HCT116 (cell line): ENCODE results near the gene SLC5A10. TPM values are rescaled to one million over a fixed set of nuclear protein-coding genes. Genes with fewer than 3 reads are reported as not detected.

ENCODE experiments used
- ATAC-seq: fragments of 200-7000 bp; cut with Tn5 transposase; 2 replicates; pipeline ENCODE4 v1.9.1; 2020; ENCODE audit warnings: mild to moderate bottlenecking, moderate library complexity
- BruUV-seq: library from RNA; stranded (reverse); fragments of 400-500 nt; replicated peaks from 2 replicates; lab custom pipeline; 2021; lab: Mats Ljungman, UMichigan
- CTCF ChIA-PET: fragments of 300-600 bp; sonication (Branson Sonifier 250); formaldehyde crosslinking; loops from one replicate; lab custom pipeline; 2021; ENCODE audit warnings: antibody characterized with exemption; lab: Charles Lee
- POLR2A ChIA-PET: fragments of 300-600, 350-600 bp; sonication (Branson Sonifier 250); formaldehyde crosslinking; loops from one replicate; lab custom pipeline; 2021; ENCODE audit warnings: antibody characterized with exemption; lab: Charles Lee
- RAD21 ChIA-PET, 2 experiments: fragments of 300-600 bp; sonication (Branson Sonifier 250); formaldehyde crosslinking; loops; one replicate each; lab custom pipeline; 2023; ENCODE audit warnings: low total read pairs in 2 of 2; ENCODE audit not compliant: uncharacterized antibody in 2 of 2, unreplicated experiment in 2 of 2, low non-redundant PET in 1 of 2; lab: Charles Lee
- DNase-seq: peaks from one replicate; pipeline ENCODE4 v3.0.0-alpha.2; 2010; ENCODE audit warnings: low read depth, low spot score
- H2AFZ ChIP-seq: fragments of 200-600 bp; shearing (Covaris generic), sonication (generic); 2 replicates; pipeline ENCODE4 v1.6.1; 2017; ENCODE audit warnings: low read depth, mixed run types, mixed read lengths, antibody characterized with exemption, low read length; ENCODE audit not compliant: poor library complexity, severe bottlenecking
- H3K27ac ChIP-seq: 2 replicates; pipeline ENCODE4 v1.5.1; 2012; ENCODE audit warnings: low read depth, low read length
- H3K27me3 ChIP-seq: fragments of 200-600 bp; sonication (generic); 2 replicates; pipeline ENCODE4 v1.6.1; 2016; ENCODE audit warnings: mixed run types, low read length, mixed read lengths; ENCODE audit not compliant: insufficient read depth
- H3K36me3 ChIP-seq, 2 experiments: fragments of 200-500 bp in 1 of 2; fragments of 200-600 bp in 1 of 2; sonication (Bioruptor generic) in 1 of 2; sonication (generic) in 1 of 2; 2 replicates each; pipeline versions ENCODE4 v1.5.1 to v1.6.1; 2014 to 2016; ENCODE audit warnings: low read length in 2 of 2, inconsistent platforms in 1 of 2, mixed read lengths in 1 of 2, mixed run types in 1 of 2; ENCODE audit not compliant: insufficient read depth in 2 of 2, control insufficient read depth in 1 of 2
- H3K4me1 ChIP-seq, 2 experiments: fragments of 200-600 bp in 1 of 2; sonication (generic) in 1 of 2; 2 replicates each; pipeline versions ENCODE4 v1.5.1 to v1.6.1; 2012 to 2017; ENCODE audit warnings: low read length in 2 of 2, inconsistent platforms in 1 of 2, mild to moderate bottlenecking in 1 of 2, mixed read lengths in 1 of 2, mixed run types in 1 of 2, moderate library complexity in 1 of 2; ENCODE audit not compliant: insufficient read depth in 2 of 2, control insufficient read depth in 1 of 2
- H3K4me2 ChIP-seq: fragments of 200-600 bp; sonication (generic); 2 replicates; pipeline ENCODE4 v1.6.1; 2017; ENCODE audit warnings: mixed run types, low read length, mixed read lengths
- H3K4me3 ChIP-seq, 2 experiments: fragments of 200-600 bp in 1 of 2; sonication (generic) in 1 of 2; replicated peaks in 1 of 2; 2 replicates each; pipeline ENCODE4 v1.5.1; 2011 to 2016; ENCODE audit warnings: low read length in 2 of 2, control low read depth in 1 of 2, low read depth in 1 of 2, mild to moderate bottlenecking in 1 of 2, mixed read lengths in 1 of 2, mixed run types in 1 of 2
- H3K79me2 ChIP-seq: fragments of 200-600 bp; sonication (generic); 2 replicates; pipeline ENCODE4 v1.6.1; 2017; ENCODE audit warnings: mild to moderate bottlenecking, mixed run types, low read length, moderate library complexity, mixed read lengths; ENCODE audit not compliant: insufficient read depth
- H3K9ac ChIP-seq: fragments of 200-600 bp; sonication (generic); 2 replicates; pipeline ENCODE4 v1.6.1; 2016; ENCODE audit warnings: low read length, mixed read lengths
- H3K9me2 ChIP-seq: fragments of 200-600 bp; sonication (generic), shearing (Covaris generic); 2 replicates; pipeline ENCODE4 v1.6.1; 2017; ENCODE audit warnings: mixed run types, mild to moderate bottlenecking, moderate library complexity; ENCODE audit not compliant: insufficient read depth
- H3K9me3 ChIP-seq, 2 experiments: fragments of 200-500 bp in 1 of 2; fragments of 200-600 bp in 1 of 2; sonication (Bioruptor generic) in 1 of 2; sonication (generic) in 1 of 2; 2 replicates each; pipeline ENCODE4 v1.6.1; 2014 to 2017; ENCODE audit warnings: low read length in 2 of 2, mixed read lengths in 2 of 2, inconsistent platforms in 1 of 2, low read depth in 1 of 2, mild to moderate bottlenecking in 1 of 2, mixed run types in 1 of 2, moderate library complexity in 1 of 2; ENCODE audit not compliant: control insufficient read depth in 1 of 2, insufficient read depth in 1 of 2
- H4K20me1 ChIP-seq: fragments of 200-600 bp; sonication (generic), shearing (Covaris generic); 2 replicates; pipeline ENCODE4 v1.6.1; 2017; ENCODE audit warnings: mixed run types, mild to moderate bottlenecking, moderate library complexity; ENCODE audit not compliant: insufficient read depth
- CBX3 ChIP-seq: IDR thresholded peaks from 2 replicates; pipeline ENCODE4 v1.6.1; 2012; ENCODE audit warnings: low read depth
- EGR1 ChIP-seq: IDR thresholded peaks from 2 replicates; pipeline ENCODE4 v1.6.1; 2012; ENCODE audit warnings: low read depth
- FOSL1 ChIP-seq: IDR thresholded peaks from 2 replicates; pipeline ENCODE4 v1.6.1; 2012; ENCODE audit warnings: low read depth
- POLR2AphosphoS5 ChIP-seq: IDR thresholded peaks from 2 replicates; pipeline ENCODE4 v1.6.1; 2011; ENCODE audit warnings: mild to moderate bottlenecking, low read depth, low read length, moderate library complexity
- RAD21 ChIP-seq: IDR thresholded peaks from 2 replicates; pipeline ENCODE4 v1.6.1; 2012; ENCODE audit warnings: low read depth, mild to moderate bottlenecking
- SIN3A ChIP-seq: IDR thresholded peaks from 2 replicates; pipeline ENCODE4 v1.6.1; 2012; ENCODE audit warnings: low read depth
- SRF ChIP-seq: IDR thresholded peaks from 2 replicates; pipeline ENCODE4 v1.6.1; 2012; ENCODE audit warnings: low read depth
- ZNF274 ChIP-seq: fragments of 200-500 bp; sonication (Bioruptor generic); IDR thresholded peaks from 2 replicates; pipeline ENCODE4 v1.6.1; 2014; ENCODE audit warnings: mild to moderate bottlenecking, low read depth, low read length, inconsistent platforms
- intact Hi-C: fragments of 100-400 bp; cut with micrococcal nuclease; formaldehyde crosslinking; loops from 2 replicates; pipeline ENCODE4 v1.10.0; 2022
- total RNA-seq: library from RNA; stranded (reverse); gene quantifications from one replicate; pipeline ENCODE4 v1.2.1, GENCODE V29; 2021; ENCODE audit not compliant: unreplicated experiment
- TF ChIP-seq, protein P1 (sequence below): IDR thresholded peaks from 2 replicates; pipeline ENCODE4 v1.6.1; 2012; ENCODE audit warnings: low read depth

The SLC5A10 gene
- total RNA-seq, 1 experiment from 2014 or later: not detected

DNA sequence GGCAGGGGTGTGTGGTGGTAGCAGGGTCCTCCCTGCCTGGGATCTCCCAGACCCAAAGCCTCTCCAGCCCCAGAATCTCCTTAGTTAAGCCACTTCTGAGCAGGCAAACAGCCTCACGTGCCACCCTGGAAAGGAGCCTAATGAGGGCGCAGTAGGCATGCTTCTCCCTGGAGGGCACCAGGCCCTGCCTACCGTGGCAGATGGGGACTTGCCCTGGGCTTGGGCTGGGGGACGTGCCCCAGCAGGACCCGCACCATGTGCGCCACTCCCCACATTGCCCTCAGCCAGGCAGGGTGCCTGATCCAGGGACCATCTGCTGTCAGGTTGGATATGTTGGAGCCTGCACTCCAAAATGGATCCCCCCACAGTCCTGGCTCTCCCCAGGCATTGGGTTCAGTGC, 38.4 kb downstream of the SLC5A10 start (continued):
- TF ChIP-seq ZNF274 (no peak), CBX3 (no peak), SIN3A (no peak)

DNA sequence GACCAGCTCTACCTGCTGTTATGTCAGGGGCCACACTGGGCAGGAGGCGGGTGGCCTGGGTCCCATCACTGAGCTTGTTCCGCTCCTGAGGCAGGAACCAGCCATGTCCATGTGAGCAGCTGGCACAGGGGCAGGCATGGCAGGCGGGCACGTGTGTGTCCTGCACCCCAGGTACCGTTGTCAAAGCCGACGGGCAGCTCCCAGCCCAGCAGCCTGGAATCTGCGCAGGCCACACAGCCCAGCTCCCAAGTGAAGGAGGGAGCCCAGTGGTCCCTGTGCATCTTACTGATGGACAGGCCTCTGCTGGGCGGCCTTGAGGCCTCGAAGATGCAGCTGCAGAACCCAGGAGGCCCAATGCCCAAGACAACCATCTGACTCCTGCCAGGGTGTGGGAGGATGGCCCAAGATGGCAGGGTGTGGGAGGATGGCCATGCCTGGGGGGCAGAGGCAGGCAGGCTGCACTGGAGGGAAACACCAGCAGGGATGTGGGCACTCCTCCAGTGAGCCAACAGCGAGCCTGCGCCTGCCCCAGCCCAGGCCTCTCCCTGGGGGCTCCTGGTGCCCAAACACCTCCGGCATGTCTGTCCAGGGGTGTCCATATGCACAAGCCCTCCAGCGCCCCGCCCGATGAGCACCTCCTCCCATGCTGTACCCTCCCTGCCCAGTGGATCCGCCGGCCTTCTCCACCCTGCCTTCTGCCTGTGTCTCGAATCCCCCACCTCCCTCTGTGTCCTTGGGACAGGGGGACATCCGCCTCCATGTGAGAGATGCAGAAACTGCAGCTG, 39.8 kb downstream of the SLC5A10 start:
- ChIA-PET CTCF (interaction anchor here (1.1 kb wide), 1 partner anchor 30 kb away, joined by 3 read pairs; no protein-coding TSS in a partner anchor), RAD21 (no interaction called here), POLR2A (no interaction called here)
- H3K4me3 ChIP-seq: no peak overlapping the region
- H3K36me3 ChIP-seq: peaks cover 7 to 15% of the 10 kb centered on the region in 2 experiments; a peak in 3 of 4 replicates
- H3K9me3 ChIP-seq: peaks cover 0 to 5% of the 10 kb centered on the region in 2 experiments; a peak in 2 of 4 replicates
- ATAC-seq: no peak
- no peaks in the 10 kb centered on the region for H3K9me2 ChIP-seq
- peaks cover 78% of the 10 kb centered on the region for H3K79me2 ChIP-seq
- no peak overlapping the region for H3K4me2 ChIP-seq
- H3K9ac ChIP-seq: no peak overlapping the region
- TF ChIP-seq FOSL1 (no peak), SRF (no peak), POLR2AphosphoS5 (no peak), EGR1 (no peak), RAD21 (no peak)
- TF ChIP-seq, protein P1, sequence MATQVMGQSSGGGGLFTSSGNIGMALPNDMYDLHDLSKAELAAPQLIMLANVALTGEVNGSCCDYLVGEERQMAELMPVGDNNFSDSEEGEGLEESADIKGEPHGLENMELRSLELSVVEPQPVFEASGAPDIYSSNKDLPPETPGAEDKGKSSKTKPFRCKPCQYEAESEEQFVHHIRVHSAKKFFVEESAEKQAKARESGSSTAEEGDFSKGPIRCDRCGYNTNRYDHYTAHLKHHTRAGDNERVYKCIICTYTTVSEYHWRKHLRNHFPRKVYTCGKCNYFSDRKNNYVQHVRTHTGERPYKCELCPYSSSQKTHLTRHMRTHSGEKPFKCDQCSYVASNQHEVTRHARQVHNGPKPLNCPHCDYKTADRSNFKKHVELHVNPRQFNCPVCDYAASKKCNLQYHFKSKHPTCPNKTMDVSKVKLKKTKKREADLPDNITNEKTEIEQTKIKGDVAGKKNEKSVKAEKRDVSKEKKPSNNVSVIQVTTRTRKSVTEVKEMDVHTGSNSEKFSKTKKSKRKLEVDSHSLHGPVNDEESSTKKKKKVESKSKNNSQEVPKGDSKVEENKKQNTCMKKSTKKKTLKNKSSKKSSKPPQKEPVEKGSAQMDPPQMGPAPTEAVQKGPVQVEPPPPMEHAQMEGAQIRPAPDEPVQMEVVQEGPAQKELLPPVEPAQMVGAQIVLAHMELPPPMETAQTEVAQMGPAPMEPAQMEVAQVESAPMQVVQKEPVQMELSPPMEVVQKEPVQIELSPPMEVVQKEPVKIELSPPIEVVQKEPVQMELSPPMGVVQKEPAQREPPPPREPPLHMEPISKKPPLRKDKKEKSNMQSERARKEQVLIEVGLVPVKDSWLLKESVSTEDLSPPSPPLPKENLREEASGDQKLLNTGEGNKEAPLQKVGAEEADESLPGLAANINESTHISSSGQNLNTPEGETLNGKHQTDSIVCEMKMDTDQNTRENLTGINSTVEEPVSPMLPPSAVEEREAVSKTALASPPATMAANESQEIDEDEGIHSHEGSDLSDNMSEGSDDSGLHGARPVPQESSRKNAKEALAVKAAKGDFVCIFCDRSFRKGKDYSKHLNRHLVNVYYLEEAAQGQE: no peak
- TF ChIP-seq, all 23 proteins: peak for 0
- intact Hi-C loops: no loop called here
- Histone ChIP-seq H3K27me3 (no peaks in the 10 kb centered on the region), H3K27ac (no peak overlapping the region), H3K4me1 (no peaks in the 10 kb centered on the region), H2AFZ (no peak overlapping the region), H4K20me1 (no peaks in the 10 kb centered on the region; the same call in 1 of the 2 replicates)
- BruUV-seq: no TSS peak
- no peak for DNase-seq
